Liver (tissue), 9 donors: ENCODE measurements around the gene GPC3. TPM values are rescaled to one million over a fixed set of nuclear protein-coding genes. Genes with fewer than 3 reads are reported as not detected.

Source experiments
- DNase-seq: peaks from one replicate; pipeline ENCODE4 v3.0.0-alpha.2; 2017; ENCODE audit warnings: low spot score
- H3K27ac ChIP-seq, 2 donors: one replicate each; pipeline ENCODE4 v1.7.0; 2013; ENCODE audit warnings: inconsistent platforms in 2 of 2, low read length in 2 of 2, control low read depth in 1 of 2, low read depth in 1 of 2, mild to moderate bottlenecking in 1 of 2
- H3K27me3 ChIP-seq, 4 donors: one replicate each; pipeline versions ENCODE4 v1.6.1 to v1.7.0; 2013; ENCODE audit warnings: low read length in 3 of 4, inconsistent platforms in 1 of 4, mild to moderate bottlenecking in 1 of 4, moderate library complexity in 1 of 4; ENCODE audit not compliant: control insufficient read depth in 4 of 4, insufficient read depth in 4 of 4
- H3K36me3 ChIP-seq, 4 donors: one replicate each; pipeline versions ENCODE4 v1.6.1 to v1.7.0; 2013; ENCODE audit warnings: low read length in 3 of 4, mild to moderate bottlenecking in 3 of 4, low read depth in 1 of 4, moderate library complexity in 1 of 4; ENCODE audit not compliant: control insufficient read depth in 4 of 4, insufficient read depth in 3 of 4
- H3K4me1 ChIP-seq, 4 donors: one replicate each; pipeline versions ENCODE4 v1.6.1 to v1.7.0; 2013; ENCODE audit warnings: low read length in 3 of 4, mild to moderate bottlenecking in 3 of 4, moderate library complexity in 1 of 4; ENCODE audit not compliant: control insufficient read depth in 4 of 4, insufficient read depth in 4 of 4
- H3K4me3 ChIP-seq, 3 donors: one replicate each; pipeline versions ENCODE4 v1.6.1 to v1.7.0; 2013; ENCODE audit warnings: low read length in 3 of 3, control low read depth in 1 of 3, low read depth in 1 of 3, mild to moderate bottlenecking in 1 of 3
- H3K9ac ChIP-seq, 2 donors: one replicate each; pipeline ENCODE4 v1.7.0; 2013; ENCODE audit warnings: low read length in 2 of 2, mild to moderate bottlenecking in 2 of 2, moderate library complexity in 2 of 2, control low read depth in 1 of 2, low read depth in 1 of 2
- H3K9me3 ChIP-seq, 4 donors: one replicate each; pipeline versions ENCODE4 v1.6.1 to v1.7.0; 2013; ENCODE audit warnings: low read length in 3 of 4; ENCODE audit not compliant: control insufficient read depth in 4 of 4
- ATF3 ChIP-seq: IDR thresholded peaks from 2 replicates; pipeline ENCODE4 v1.6.1; 2016; ENCODE audit warnings: antibody characterized with exemption
- CTCF ChIP-seq: fragments of 150-350 bp; IDR thresholded peaks from 2 replicates; pipeline ENCODE4 v1.5.1; 2017; ENCODE audit warnings: improper control_type of control experiment, low read depth, low read length; ENCODE audit not compliant: missing input control
- EGR1 ChIP-seq, 2 donors: IDR thresholded peaks; 2 replicates each; pipeline ENCODE4 v1.6.1; 2016 to 2018; ENCODE audit warnings: antibody characterized with exemption in 2 of 2, low read depth in 2 of 2
- FOXA1 ChIP-seq: IDR thresholded peaks from 2 replicates; pipeline ENCODE4 v1.6.1; 2016; ENCODE audit warnings: antibody characterized with exemption
- FOXA2 ChIP-seq: IDR thresholded peaks from 2 replicates; pipeline ENCODE4 v1.6.1; 2016; ENCODE audit warnings: antibody characterized with exemption
- GABPA ChIP-seq, 2 donors: IDR thresholded peaks in 1 of 2; conservative IDR thresholded peaks in 1 of 2; 2 replicates each; pipeline ENCODE4 v1.6.1; 2016; ENCODE audit warnings: antibody characterized with exemption in 2 of 2, mild to moderate bottlenecking in 1 of 2, moderate library complexity in 1 of 2
- HNF4A ChIP-seq, 2 donors: conservative IDR thresholded peaks; 2 replicates each; pipeline ENCODE4 v1.6.1; 2016; ENCODE audit warnings: antibody characterized with exemption in 2 of 2, mild to moderate bottlenecking in 2 of 2
- HNF4G ChIP-seq: IDR thresholded peaks from 2 replicates; pipeline ENCODE4 v1.6.1; 2016; ENCODE audit warnings: antibody characterized with exemption
- JUND ChIP-seq, 2 donors: IDR thresholded peaks; 2 replicates each; pipeline ENCODE4 v1.6.1; 2016; ENCODE audit warnings: antibody characterized with exemption in 2 of 2
- MAX ChIP-seq: IDR thresholded peaks from 2 replicates; pipeline ENCODE4 v1.6.1; 2016; ENCODE audit warnings: antibody characterized with exemption
- NR2F2 ChIP-seq: IDR thresholded peaks from 2 replicates; pipeline ENCODE4 v1.6.1; 2016; ENCODE audit warnings: antibody characterized with exemption
- RAD21 ChIP-seq, 2 donors: IDR thresholded peaks; 2 replicates each; pipeline ENCODE4 v1.6.1; 2016; ENCODE audit warnings: antibody characterized with exemption in 2 of 2, mild to moderate bottlenecking in 2 of 2
- REST ChIP-seq: IDR thresholded peaks from 2 replicates; pipeline ENCODE4 v1.6.1; 2016; ENCODE audit warnings: antibody characterized with exemption, mild to moderate bottlenecking
- RXRA ChIP-seq, 2 donors: IDR thresholded peaks; 2 replicates each; pipeline ENCODE4 v1.6.1; 2017 to 2018; ENCODE audit warnings: antibody characterized with exemption in 2 of 2, mild to moderate bottlenecking in 1 of 2
- SP1 ChIP-seq: IDR thresholded peaks from 2 replicates; pipeline ENCODE4 v1.6.1; 2018; ENCODE audit warnings: antibody characterized with exemption, mild to moderate bottlenecking
- TAF1 ChIP-seq: conservative IDR thresholded peaks from 2 replicates; pipeline ENCODE4 v1.6.1; 2016; ENCODE audit warnings: antibody characterized with exemption, mild to moderate bottlenecking
- YY1 ChIP-seq: IDR thresholded peaks from 2 replicates; pipeline ENCODE4 v1.6.1; 2016; ENCODE audit warnings: antibody characterized with exemption, mild to moderate bottlenecking
- ZBTB33 ChIP-seq: IDR thresholded peaks from 2 replicates; pipeline ENCODE4 v1.6.1; 2016; ENCODE audit warnings: antibody characterized with exemption
- WGBS: extraction: QIAGEN DNeasy Blood & Tissue Kit; methylation state at CpG from one replicate; pipeline ENCODE4 v1.1.7; 2013; 5-methylcytosine and 5-hydroxymethylcytosine counted together
- polyA plus RNA-seq, 2 donors: library from polyadenylated mRNA; stranded (reverse) in 1 of 2; unstranded in 1 of 2; fragments of 200-250 nt in 1 of 2; fragments of >200 nt in 1 of 2; fragmentation: Nextera tagmentation in 1 of 2; extraction: Ambion mirVana in 1 of 2; gene quantifications; one replicate each; pipeline versions ENCODE4 v1.2.1 to v1.2.3, GENCODE V29; 2013 to 2015
- total RNA-seq, 2 donors: library from RNA; depleted of rRNA; stranded (reverse); fragments of >200 nt; gene quantifications; one replicate each; pipeline ENCODE4 v1.2.3, GENCODE V29; 2014
- donor health status: healthy.
- donor health status: healthy.
- donor health status: healthy.
- donor health status: healthy.
- donor health status: healthy.

Gene GPC3
- total and polyA plus RNA-seq, 4 donors: 0.40 to 1,133 (median 1.5) TPM

GRCh38 chrX:133878710-133879109 lies 106.7 kb downstream of the GPC3 start:
- H3K9me3 ChIP-seq: no peaks in the 10 kb centered on the region
- H3K4me1 ChIP-seq: no peaks in the 10 kb centered on the region
- H3K27ac ChIP-seq: no peak overlapping the region
- peaks cover 0 to 8% (median 2%) of the 10 kb centered on the region in 4 donors for H3K27me3 ChIP-seq
- WGBS: 92% methylated on average over 3 of the region's 3 CpGs
- H3K4me3 ChIP-seq: no peak overlapping the region
- TF ChIP-seq JUND (IDR thresholded peaks at IDR 0.05) (no peak), HNF4A (conservative IDR thresholded peaks at IDR 0.05) (no peak), CTCF (no peak), REST (no peak), GABPA (IDR thresholded peaks at IDR 0.05 in 1 of 2, conservative IDR thresholded peaks at IDR 0.05 in 1 of 2) (no peak), FOXA1 (no peak), ZBTB33 (no peak), HNF4G (no peak), TAF1 (no peak), RXRA (IDR thresholded peaks at IDR 0.05) (no peak), ATF3 (no peak), NR2F2 (no peak), SP1 (no peak), RAD21 (IDR thresholded peaks at IDR 0.05) (no peak), YY1 (no peak), MAX (no peak), FOXA2 (no peak), EGR1 (IDR thresholded peaks at IDR 0.05; ENCODE audit: low read depth in 2 of 2) (no peak)
- no peaks in the 10 kb centered on the region for H3K36me3 ChIP-seq
- H3K9ac ChIP-seq: no peak overlapping the region
- DNase-seq: no peak
